HCT116 (cell line): Measurements from ENCODE around the gene RAB31. TPM values are rescaled to one million over a fixed set of nuclear protein-coding genes. Genes with fewer than 3 reads are reported as not detected.

Experiments used
- ATAC-seq: fragments of 200-7000 bp; cut with Tn5 transposase; 2 replicates; pipeline ENCODE4 v1.9.1; 2020; ENCODE audit warnings: mild to moderate bottlenecking, moderate library complexity
- BruUV-seq: library from RNA; stranded (reverse); fragments of 400-500 nt; replicated peaks from 2 replicates; lab custom pipeline; 2021; lab: Mats Ljungman, UMichigan
- CTCF ChIA-PET: fragments of 300-600 bp; sonication (Branson Sonifier 250); formaldehyde crosslinking; loops from one replicate; lab custom pipeline; 2021; ENCODE audit warnings: antibody characterized with exemption; lab: Charles Lee
- POLR2A ChIA-PET: fragments of 300-600, 350-600 bp; sonication (Branson Sonifier 250); formaldehyde crosslinking; loops from one replicate; lab custom pipeline; 2021; ENCODE audit warnings: antibody characterized with exemption; lab: Charles Lee
- RAD21 ChIA-PET, 2 experiments: fragments of 300-600 bp; sonication (Branson Sonifier 250); formaldehyde crosslinking; loops; one replicate each; lab custom pipeline; 2023; ENCODE audit warnings: low total read pairs in 2 of 2; ENCODE audit not compliant: uncharacterized antibody in 2 of 2, unreplicated experiment in 2 of 2, low non-redundant PET in 1 of 2; lab: Charles Lee
- DNase-seq: peaks from one replicate; pipeline ENCODE4 v3.0.0-alpha.2; 2010; ENCODE audit warnings: low read depth, low spot score
- H2AFZ ChIP-seq: fragments of 200-600 bp; shearing (Covaris generic), sonication (generic); 2 replicates; pipeline ENCODE4 v1.6.1; 2017; ENCODE audit warnings: low read depth, mixed run types, mixed read lengths, antibody characterized with exemption, low read length; ENCODE audit not compliant: poor library complexity, severe bottlenecking
- H3K27ac ChIP-seq: 2 replicates; pipeline ENCODE4 v1.5.1; 2012; ENCODE audit warnings: low read depth, low read length
- H3K27me3 ChIP-seq: fragments of 200-600 bp; sonication (generic); 2 replicates; pipeline ENCODE4 v1.6.1; 2016; ENCODE audit warnings: mixed run types, low read length, mixed read lengths; ENCODE audit not compliant: insufficient read depth
- H3K36me3 ChIP-seq, 2 experiments: fragments of 200-500 bp in 1 of 2; fragments of 200-600 bp in 1 of 2; sonication (Bioruptor generic) in 1 of 2; sonication (generic) in 1 of 2; 2 replicates each; pipeline versions ENCODE4 v1.5.1 to v1.6.1; 2014 to 2016; ENCODE audit warnings: low read length in 2 of 2, inconsistent platforms in 1 of 2, mixed read lengths in 1 of 2, mixed run types in 1 of 2; ENCODE audit not compliant: insufficient read depth in 2 of 2, control insufficient read depth in 1 of 2
- H3K4me1 ChIP-seq, 2 experiments: fragments of 200-600 bp in 1 of 2; sonication (generic) in 1 of 2; 2 replicates each; pipeline versions ENCODE4 v1.5.1 to v1.6.1; 2012 to 2017; ENCODE audit warnings: low read length in 2 of 2, inconsistent platforms in 1 of 2, mild to moderate bottlenecking in 1 of 2, mixed read lengths in 1 of 2, mixed run types in 1 of 2, moderate library complexity in 1 of 2; ENCODE audit not compliant: insufficient read depth in 2 of 2, control insufficient read depth in 1 of 2
- H3K4me2 ChIP-seq: fragments of 200-600 bp; sonication (generic); 2 replicates; pipeline ENCODE4 v1.6.1; 2017; ENCODE audit warnings: mixed run types, low read length, mixed read lengths
- H3K4me3 ChIP-seq, 2 experiments: fragments of 200-600 bp in 1 of 2; sonication (generic) in 1 of 2; replicated peaks in 1 of 2; 2 replicates each; pipeline ENCODE4 v1.5.1; 2011 to 2016; ENCODE audit warnings: low read length in 2 of 2, control low read depth in 1 of 2, low read depth in 1 of 2, mild to moderate bottlenecking in 1 of 2, mixed read lengths in 1 of 2, mixed run types in 1 of 2
- H3K79me2 ChIP-seq: fragments of 200-600 bp; sonication (generic); 2 replicates; pipeline ENCODE4 v1.6.1; 2017; ENCODE audit warnings: mild to moderate bottlenecking, mixed run types, low read length, moderate library complexity, mixed read lengths; ENCODE audit not compliant: insufficient read depth
- H3K9ac ChIP-seq: fragments of 200-600 bp; sonication (generic); 2 replicates; pipeline ENCODE4 v1.6.1; 2016; ENCODE audit warnings: low read length, mixed read lengths
- H3K9me2 ChIP-seq: fragments of 200-600 bp; sonication (generic), shearing (Covaris generic); 2 replicates; pipeline ENCODE4 v1.6.1; 2017; ENCODE audit warnings: mixed run types, mild to moderate bottlenecking, moderate library complexity; ENCODE audit not compliant: insufficient read depth
- H3K9me3 ChIP-seq, 2 experiments: fragments of 200-500 bp in 1 of 2; fragments of 200-600 bp in 1 of 2; sonication (Bioruptor generic) in 1 of 2; sonication (generic) in 1 of 2; 2 replicates each; pipeline ENCODE4 v1.6.1; 2014 to 2017; ENCODE audit warnings: low read length in 2 of 2, mixed read lengths in 2 of 2, inconsistent platforms in 1 of 2, low read depth in 1 of 2, mild to moderate bottlenecking in 1 of 2, mixed run types in 1 of 2, moderate library complexity in 1 of 2; ENCODE audit not compliant: control insufficient read depth in 1 of 2, insufficient read depth in 1 of 2
- H4K20me1 ChIP-seq: fragments of 200-600 bp; sonication (generic), shearing (Covaris generic); 2 replicates; pipeline ENCODE4 v1.6.1; 2017; ENCODE audit warnings: mixed run types, mild to moderate bottlenecking, moderate library complexity; ENCODE audit not compliant: insufficient read depth
- ATF3 ChIP-seq: IDR thresholded peaks from 2 replicates; pipeline ENCODE4 v1.6.1; 2012
- CBX3 ChIP-seq: IDR thresholded peaks from 2 replicates; pipeline ENCODE4 v1.6.1; 2012; ENCODE audit warnings: low read depth
- CEBPB ChIP-seq: IDR thresholded peaks from 2 replicates; pipeline ENCODE4 v1.6.1; 2012; ENCODE audit warnings: low read depth
- EGR1 ChIP-seq: IDR thresholded peaks from 2 replicates; pipeline ENCODE4 v1.6.1; 2012; ENCODE audit warnings: low read depth
- ELF1 ChIP-seq: IDR thresholded peaks from 2 replicates; pipeline ENCODE4 v1.6.1; 2012; ENCODE audit warnings: low read depth, borderline replicate concordance
- JUND ChIP-seq: IDR thresholded peaks from 2 replicates; pipeline ENCODE4 v1.6.1; 2012
- POLR2AphosphoS5 ChIP-seq: IDR thresholded peaks from 2 replicates; pipeline ENCODE4 v1.6.1; 2011; ENCODE audit warnings: mild to moderate bottlenecking, low read depth, low read length, moderate library complexity
- RAD21 ChIP-seq: IDR thresholded peaks from 2 replicates; pipeline ENCODE4 v1.6.1; 2012; ENCODE audit warnings: low read depth, mild to moderate bottlenecking
- REST ChIP-seq: IDR thresholded peaks from 2 replicates; pipeline ENCODE4 v1.6.1; 2012; ENCODE audit warnings: low read depth
- SIN3A ChIP-seq: IDR thresholded peaks from 2 replicates; pipeline ENCODE4 v1.6.1; 2012; ENCODE audit warnings: low read depth
- SRF ChIP-seq: IDR thresholded peaks from 2 replicates; pipeline ENCODE4 v1.6.1; 2012; ENCODE audit warnings: low read depth
- TCF7L2 ChIP-seq: IDR thresholded peaks from 2 replicates; pipeline ENCODE4 v1.7.0; 2011; ENCODE audit warnings: borderline replicate concordance, inconsistent platforms; ENCODE audit not compliant: insufficient read depth, insufficient read length; ENCODE audit errors: extremely low read depth
- YY1 ChIP-seq: IDR thresholded peaks from 2 replicates; pipeline ENCODE4 v1.6.1; 2011; ENCODE audit warnings: low read length, low read depth, moderate library complexity, mild to moderate bottlenecking; ENCODE audit not compliant: insufficient replicate concordance; ENCODE audit errors: extremely low read depth
- ZFX ChIP-seq: fragments of 450-650 bp; IDR thresholded peaks from 2 replicates; pipeline ENCODE4 v1.6.1; 2017
- ZNF274 ChIP-seq: fragments of 200-500 bp; sonication (Bioruptor generic); IDR thresholded peaks from 2 replicates; pipeline ENCODE4 v1.6.1; 2014; ENCODE audit warnings: mild to moderate bottlenecking, low read depth, low read length, inconsistent platforms
- intact Hi-C: fragments of 100-400 bp; cut with micrococcal nuclease; formaldehyde crosslinking; loops from 2 replicates; pipeline ENCODE4 v1.10.0; 2022
- total RNA-seq: library from RNA; stranded (reverse); gene quantifications from one replicate; pipeline ENCODE4 v1.2.1, GENCODE V29; 2021; ENCODE audit not compliant: unreplicated experiment

Gene RAB31
- total RNA-seq, 1 experiment from 2014 or later: 46.9 TPM

- Histone ChIP-seq H3K27me3 (no peaks in the 10 kb centered on the region), H3K27ac (no peak overlapping the region), H3K9me3 (no peaks in the 10 kb centered on the region), H3K36me3 (no peaks in the 10 kb centered on the region), H3K4me3 (no peak overlapping the region), H3K79me2 (no peaks in the 10 kb centered on the region), H3K9me2 (no peaks in the 10 kb centered on the region), H3K4me2 (no peak overlapping the region), H2AFZ (no peak overlapping the region), H4K20me1 (no peaks in the 10 kb centered on the region), H3K4me1 (peaks cover 29 to 31% of the 10 kb centered on the region in 2 experiments), H3K9ac (no peak overlapping the region)
- no TSS peak for BruUV-seq
- ChIA-PET CTCF (no interaction called here), RAD21 (no interaction called here), POLR2A (no interaction called here)
- TF ChIP-seq EGR1: no peak
- TF ChIP-seq YY1: no peak
- TF ChIP-seq ELF1: no peak
- TF ChIP-seq SIN3A: no peak
- no peak for TF ChIP-seq POLR2AphosphoS5
- no peak for TF ChIP-seq JUND
- no peak for TF ChIP-seq ZFX
- no peak for TF ChIP-seq RAD21
- no peak for TF ChIP-seq TCF7L2
- no peak for TF ChIP-seq REST
- TF ChIP-seq CBX3: no peak
- no peak for TF ChIP-seq ATF3
- TF ChIP-seq CEBPB: no peak
- no peak for TF ChIP-seq SRF
- no peak for TF ChIP-seq ZNF274
- DNase-seq (no peak), ATAC-seq (no peak)
- intact Hi-C loops: no loop called here
Measured at GRCh38 chr18:9839853-9840252, 131.8 kb downstream of the RAB31 start.
